ENCODE measurements around the gene NBPF12. TPM values are rescaled to one million over a fixed set of nuclear protein-coding genes. Genes with fewer than 3 reads are reported as not detected.
"Not testable (repeated sequence)": the region's sequence is repeated elsewhere in the genome, so short reads cannot be mapped to it uniquely, and the experiment has no call there.

Gene NBPF12
- total and polyA plus RNA-seq, 4 donors: 4.1 to 22.6 (median 6.4) TPM

- H3K27ac ChIP-seq (ENCODE audit: low read depth in 1 of 2, low read length in 2 of 2); H3K27me3 ChIP-seq (ENCODE audit: control insufficient read depth in 4 of 4, insufficient read depth in 4 of 4, low read length in 3 of 4); H3K9me3 ChIP-seq (ENCODE audit: control insufficient read depth in 4 of 4, low read length in 3 of 4); DNase-seq (ENCODE audit: low spot score); H3K36me3 ChIP-seq (ENCODE audit: control insufficient read depth in 4 of 4, insufficient read depth in 3 of 4, low read depth in 1 of 4, low read length in 3 of 4); H3K9ac ChIP-seq (ENCODE audit: low read depth in 1 of 2, low read length in 2 of 2); H3K4me3 ChIP-seq (ENCODE audit: low read depth in 1 of 3, low read length in 3 of 3); H3K4me1 ChIP-seq (ENCODE audit: control insufficient read depth in 4 of 4, insufficient read depth in 4 of 4, low read length in 3 of 4): not testable (repeated sequence)
- peak in 1 of 2 donors; percentile 20 for TF ChIP-seq RAD21 (IDR thresholded peaks at IDR 0.05)
- WGBS: 82% methylated on average over 3 of the region's 3 CpGs
Measured at GRCh38 chr1:146912975-146913374, 25.1 kb upstream of the NBPF12 start.

GRCh38 chr1:146920811-146921210 is 17.3 kb upstream of the NBPF12 start:
- H3K4me1 ChIP-seq (ENCODE audit: control insufficient read depth in 4 of 4, insufficient read depth in 4 of 4, low read length in 3 of 4); H3K27ac ChIP-seq (ENCODE audit: low read depth in 1 of 2, low read length in 2 of 2); H3K27me3 ChIP-seq (ENCODE audit: control insufficient read depth in 4 of 4, insufficient read depth in 4 of 4, low read length in 3 of 4); H3K36me3 ChIP-seq (ENCODE audit: control insufficient read depth in 4 of 4, insufficient read depth in 3 of 4, low read depth in 1 of 4, low read length in 3 of 4); H3K9ac ChIP-seq (ENCODE audit: low read depth in 1 of 2, low read length in 2 of 2); DNase-seq (ENCODE audit: low spot score); H3K4me3 ChIP-seq (ENCODE audit: low read depth in 1 of 3, low read length in 3 of 3); H3K9me3 ChIP-seq (ENCODE audit: control insufficient read depth in 4 of 4, low read length in 3 of 4): not testable (repeated sequence)

DNA sequence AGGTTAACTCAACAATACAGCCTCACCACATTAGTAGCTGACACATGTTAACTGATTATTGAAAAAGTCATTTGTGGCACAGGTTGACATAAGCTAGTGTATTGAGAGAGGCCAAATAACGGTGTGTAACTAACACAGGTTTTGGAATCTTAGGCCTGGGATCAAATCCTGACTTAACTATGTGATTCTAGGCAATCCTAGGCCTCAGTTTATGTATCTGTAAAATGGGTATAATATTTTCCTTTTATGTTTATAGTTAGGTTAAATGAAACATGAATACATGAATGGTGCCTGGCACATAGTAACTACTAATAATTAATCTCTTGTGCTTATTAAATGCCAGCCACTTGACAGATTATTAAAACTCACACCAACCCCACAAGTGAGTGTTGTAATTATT is 15.5 kb upstream of the NBPF12 start:
- 86% methylated on average over 1 of the region's 1 CpG for WGBS
- not testable (repeated sequence) for H3K4me1 ChIP-seq (ENCODE audit: control insufficient read depth in 4 of 4, insufficient read depth in 4 of 4, low read length in 3 of 4); H3K27me3 ChIP-seq (ENCODE audit: control insufficient read depth in 4 of 4, insufficient read depth in 4 of 4, low read length in 3 of 4); H3K9ac ChIP-seq (ENCODE audit: low read depth in 1 of 2, low read length in 2 of 2); H3K36me3 ChIP-seq (ENCODE audit: control insufficient read depth in 4 of 4, insufficient read depth in 3 of 4, low read depth in 1 of 4, low read length in 3 of 4); DNase-seq (ENCODE audit: low spot score); H3K9me3 ChIP-seq (ENCODE audit: control insufficient read depth in 4 of 4, low read length in 3 of 4); H3K4me3 ChIP-seq (ENCODE audit: low read depth in 1 of 3, low read length in 3 of 3); H3K27ac ChIP-seq (ENCODE audit: low read depth in 1 of 2, low read length in 2 of 2)

GRCh38 chr1:146924106-146924505 is 14.0 kb upstream of the NBPF12 start:
- not testable (repeated sequence) for H3K4me1 ChIP-seq (ENCODE audit: control insufficient read depth in 4 of 4, insufficient read depth in 4 of 4, low read length in 3 of 4); H3K27me3 ChIP-seq (ENCODE audit: control insufficient read depth in 4 of 4, insufficient read depth in 4 of 4, low read length in 3 of 4); DNase-seq (ENCODE audit: low spot score); H3K9me3 ChIP-seq (ENCODE audit: control insufficient read depth in 4 of 4, low read length in 3 of 4); H3K36me3 ChIP-seq (ENCODE audit: control insufficient read depth in 4 of 4, insufficient read depth in 3 of 4, low read depth in 1 of 4, low read length in 3 of 4); H3K4me3 ChIP-seq (ENCODE audit: low read depth in 1 of 3, low read length in 3 of 3); H3K27ac ChIP-seq (ENCODE audit: low read depth in 1 of 2, low read length in 2 of 2); H3K9ac ChIP-seq (ENCODE audit: low read depth in 1 of 2, low read length in 2 of 2)
- 67% methylated on average over 2 of the region's 2 CpGs for WGBS

DNA sequence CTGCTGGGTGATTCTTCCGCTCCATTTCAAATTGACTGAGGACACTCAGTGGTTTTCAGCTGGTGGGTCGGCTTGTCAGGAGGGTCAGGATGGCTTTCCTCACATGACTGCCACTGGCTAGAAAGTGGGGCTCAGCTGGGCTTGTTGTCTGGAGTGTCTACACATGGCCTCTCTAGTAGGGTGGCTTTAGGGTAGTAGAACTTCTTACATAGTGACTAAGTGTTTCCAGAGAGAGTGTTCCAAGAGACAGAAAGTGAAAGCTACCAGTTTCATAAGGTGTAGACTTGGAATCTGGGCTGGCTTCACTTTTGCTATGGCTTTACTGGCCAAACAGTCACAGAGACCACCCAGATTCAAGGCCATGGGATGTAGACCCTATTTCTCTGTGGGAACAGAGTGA is 11.7 kb upstream of the NBPF12 start:
- not testable (repeated sequence) for H3K27ac ChIP-seq (ENCODE audit: low read depth in 1 of 2, low read length in 2 of 2); H3K4me1 ChIP-seq (ENCODE audit: control insufficient read depth in 4 of 4, insufficient read depth in 4 of 4, low read length in 3 of 4); H3K9ac ChIP-seq (ENCODE audit: low read depth in 1 of 2, low read length in 2 of 2); H3K36me3 ChIP-seq (ENCODE audit: control insufficient read depth in 4 of 4, insufficient read depth in 3 of 4, low read depth in 1 of 4, low read length in 3 of 4); H3K4me3 ChIP-seq (ENCODE audit: low read depth in 1 of 3, low read length in 3 of 3); H3K9me3 ChIP-seq (ENCODE audit: control insufficient read depth in 4 of 4, low read length in 3 of 4); H3K27me3 ChIP-seq (ENCODE audit: control insufficient read depth in 4 of 4, insufficient read depth in 4 of 4, low read length in 3 of 4); DNase-seq (ENCODE audit: low spot score)
- 87% methylated on average over 2 of the region's 2 CpGs for WGBS

DNA sequence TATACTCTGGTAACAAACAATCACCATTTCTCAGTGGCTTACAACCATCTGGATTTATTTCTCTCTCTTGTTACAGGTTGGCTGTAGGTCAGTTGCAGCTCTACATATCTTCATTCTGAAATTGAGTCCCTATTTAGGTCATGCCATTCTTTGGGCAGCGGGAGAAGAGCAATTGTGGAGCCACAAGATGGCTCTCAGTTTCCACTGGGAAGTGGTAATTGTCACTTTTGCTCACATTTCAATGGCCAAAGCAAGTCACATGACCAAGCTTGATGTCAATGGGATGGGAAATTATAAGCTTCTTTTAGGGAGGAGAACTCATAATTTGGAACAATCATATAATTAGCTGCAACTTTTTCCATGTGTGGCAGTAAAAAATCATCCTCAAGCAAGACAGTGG is 7.9 kb upstream of the NBPF12 start:
- not testable (repeated sequence) for H3K36me3 ChIP-seq (ENCODE audit: control insufficient read depth in 4 of 4, insufficient read depth in 3 of 4, low read depth in 1 of 4, low read length in 3 of 4); H3K27me3 ChIP-seq (ENCODE audit: control insufficient read depth in 4 of 4, insufficient read depth in 4 of 4, low read length in 3 of 4); H3K9me3 ChIP-seq (ENCODE audit: control insufficient read depth in 4 of 4, low read length in 3 of 4); H3K4me1 ChIP-seq (ENCODE audit: control insufficient read depth in 4 of 4, insufficient read depth in 4 of 4, low read length in 3 of 4); H3K27ac ChIP-seq (ENCODE audit: low read depth in 1 of 2, low read length in 2 of 2); DNase-seq (ENCODE audit: low spot score); H3K9ac ChIP-seq (ENCODE audit: low read depth in 1 of 2, low read length in 2 of 2); H3K4me3 ChIP-seq (ENCODE audit: low read depth in 1 of 3, low read length in 3 of 3)
- WGBS: 92% methylated on average over 1 of the region's 1 CpG

- DNase-seq (ENCODE audit: low spot score); H3K4me3 ChIP-seq (ENCODE audit: low read depth in 1 of 3, low read length in 3 of 3); H3K36me3 ChIP-seq (ENCODE audit: control insufficient read depth in 4 of 4, insufficient read depth in 3 of 4, low read depth in 1 of 4, low read length in 3 of 4); H3K27me3 ChIP-seq (ENCODE audit: control insufficient read depth in 4 of 4, insufficient read depth in 4 of 4, low read length in 3 of 4); H3K27ac ChIP-seq (ENCODE audit: low read depth in 1 of 2, low read length in 2 of 2); H3K9ac ChIP-seq (ENCODE audit: low read depth in 1 of 2, low read length in 2 of 2); H3K4me1 ChIP-seq (ENCODE audit: control insufficient read depth in 4 of 4, insufficient read depth in 4 of 4, low read length in 3 of 4); H3K9me3 ChIP-seq (ENCODE audit: control insufficient read depth in 4 of 4, low read length in 3 of 4): not testable (repeated sequence)
- 53% methylated on average over 7 of the region's 8 CpGs for WGBS
Measured at GRCh38 chr1:146934390-146935223, 3.5 kb upstream of the NBPF12 start.

GRCh38 chr1:146937462-146937861 is 662 bp upstream of the NBPF12 start:
- not testable (repeated sequence) for H3K4me3 ChIP-seq (ENCODE audit: low read depth in 1 of 3, low read length in 3 of 3); H3K4me1 ChIP-seq (ENCODE audit: control insufficient read depth in 4 of 4, insufficient read depth in 4 of 4, low read length in 3 of 4); H3K9me3 ChIP-seq (ENCODE audit: control insufficient read depth in 4 of 4, low read length in 3 of 4); DNase-seq (ENCODE audit: low spot score); H3K27me3 ChIP-seq (ENCODE audit: control insufficient read depth in 4 of 4, insufficient read depth in 4 of 4, low read length in 3 of 4); H3K36me3 ChIP-seq (ENCODE audit: control insufficient read depth in 4 of 4, insufficient read depth in 3 of 4, low read depth in 1 of 4, low read length in 3 of 4); H3K9ac ChIP-seq (ENCODE audit: low read depth in 1 of 2, low read length in 2 of 2); H3K27ac ChIP-seq (ENCODE audit: low read depth in 1 of 2, low read length in 2 of 2)
- WGBS: 83% methylated on average over 3 of the region's 3 CpGs
